IPS-18c (cell line): ENCODE measurements around the gene PSMD13.
"Not testable (repeated sequence)": the region's sequence is repeated elsewhere in the genome, so short reads cannot be mapped to it uniquely, and the experiment has no call there.

Experiments
- H3K4me3 ChIP-seq: 2 replicates; pipeline ENCODE4 v1.7.0; 2013; ENCODE audit warnings: low read depth, mild to moderate bottlenecking, low read length, moderate library complexity; ENCODE audit not compliant: insufficient read depth
- H3K9me3 ChIP-seq: one replicate; pipeline ENCODE4 v1.6.1; 2013; ENCODE audit warnings: mild to moderate bottlenecking, low read length, moderate library complexity; ENCODE audit not compliant: control insufficient read depth, insufficient read depth

Gene PSMD13

DNA sequence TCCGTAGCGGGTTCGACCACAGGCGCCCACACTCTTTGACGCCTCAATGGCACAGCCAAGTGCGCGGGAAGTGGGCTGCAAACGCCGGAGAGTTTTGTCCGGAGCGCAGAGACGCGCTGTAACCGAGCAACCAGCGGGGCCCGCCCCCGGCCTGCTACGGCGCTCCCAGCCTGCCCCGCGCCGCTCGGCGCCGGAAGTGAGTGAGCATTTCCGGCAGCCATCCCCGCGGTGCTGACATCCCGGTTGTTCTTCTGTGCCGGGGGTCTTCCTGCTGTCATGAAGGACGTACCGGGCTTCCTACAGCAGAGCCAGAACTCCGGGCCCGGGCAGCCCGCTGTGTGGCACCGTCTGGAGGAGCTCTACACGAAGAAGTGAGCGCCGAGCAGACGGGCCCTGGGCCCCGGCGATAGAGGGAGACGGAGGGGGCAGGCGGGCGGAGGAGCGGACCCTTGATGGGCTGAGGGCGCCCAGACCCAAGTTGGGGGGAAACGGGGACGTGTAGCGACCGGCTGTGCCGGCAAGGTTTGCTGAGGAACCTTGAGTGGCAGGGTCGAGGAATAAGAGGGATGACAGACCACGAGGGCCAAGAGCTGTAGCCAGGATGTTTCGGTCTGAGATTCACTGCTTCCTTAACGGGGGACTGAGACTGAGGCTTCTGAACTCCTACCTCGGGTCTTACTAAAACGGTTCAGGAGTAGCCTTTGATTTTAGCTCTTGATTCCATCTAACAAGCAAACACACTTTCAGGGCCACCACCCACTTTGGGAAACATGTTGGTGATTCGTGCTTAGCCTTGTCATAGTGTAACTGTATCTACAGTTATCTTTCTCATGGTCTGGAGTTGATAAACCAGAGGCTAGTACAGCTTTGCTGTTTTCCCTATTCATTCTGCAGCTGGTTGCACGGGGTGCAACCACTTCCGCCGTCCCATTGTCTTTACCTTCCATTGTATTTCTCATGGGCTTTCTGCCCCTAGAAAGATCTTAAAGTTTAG is at the start of gene PSMD13:
PSMD13 (plus strand) TSS at position 203 of the 994 bp plus-strand sequence; CDS start at position 277, 74 bp downstream.
- Histone ChIP-seq H3K4me3 (peak within 1 kb of the TSS; percentile 99), H3K9me3 (peaks cover 2% of the 10 kb centered on the region)

DNA sequence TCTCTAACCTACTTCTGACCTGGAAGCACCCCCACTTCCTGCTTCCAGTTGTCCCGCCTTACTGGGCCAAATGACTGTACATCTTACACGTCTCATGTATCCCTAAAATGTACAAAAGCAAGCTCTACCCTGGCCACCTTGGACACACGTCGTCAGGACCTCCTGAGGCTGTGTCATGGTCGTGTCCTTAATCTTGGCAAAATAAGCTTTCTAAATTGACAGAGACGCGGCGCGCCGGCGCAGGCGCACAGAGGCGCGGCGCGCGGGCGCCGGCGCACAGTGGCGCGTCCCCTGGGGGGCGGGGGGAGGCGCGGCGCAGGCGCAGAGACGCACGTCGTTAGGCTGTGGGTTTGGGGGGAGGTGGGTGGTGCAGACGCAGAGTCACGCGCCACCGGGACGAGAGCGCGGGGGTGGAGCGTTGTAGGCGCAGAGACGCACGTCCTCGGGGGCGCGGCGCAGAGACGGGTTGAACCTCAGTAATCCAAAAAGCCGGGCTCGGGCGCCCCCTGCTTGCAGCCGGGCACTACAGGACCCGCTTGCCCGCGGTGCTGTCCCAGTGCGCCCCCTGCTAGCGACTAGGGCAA is 47.5 kb upstream of the PSMD13 start:
- not testable (repeated sequence) for H3K9me3 ChIP-seq, H3K4me3 ChIP-seq

DNA sequence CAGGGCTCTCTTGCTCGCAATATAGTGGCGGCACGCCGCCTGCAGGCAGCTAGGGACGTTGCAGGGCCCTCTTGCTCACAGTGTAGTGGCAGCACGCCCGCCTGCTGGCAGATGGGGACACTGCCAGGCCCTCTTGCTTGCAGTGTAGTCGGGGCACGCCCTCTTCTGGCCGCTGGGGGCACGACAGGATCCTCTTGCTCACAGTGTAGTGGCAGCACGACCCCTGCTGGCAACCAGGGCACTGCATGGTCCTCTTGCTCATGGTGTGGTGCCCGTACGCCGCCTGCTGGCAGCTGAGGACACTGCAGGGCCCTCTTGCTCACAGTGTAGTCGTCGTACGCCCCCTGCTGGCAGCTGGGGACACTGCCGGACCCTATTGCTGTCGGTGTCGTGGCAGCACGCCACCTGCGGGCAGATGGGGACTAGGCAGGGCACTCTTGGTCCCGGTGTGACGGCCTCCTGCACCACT is 46.9 kb upstream of the PSMD13 start:
- H3K4me3 ChIP-seq, H3K9me3 ChIP-seq: not testable (repeated sequence)

DNA sequence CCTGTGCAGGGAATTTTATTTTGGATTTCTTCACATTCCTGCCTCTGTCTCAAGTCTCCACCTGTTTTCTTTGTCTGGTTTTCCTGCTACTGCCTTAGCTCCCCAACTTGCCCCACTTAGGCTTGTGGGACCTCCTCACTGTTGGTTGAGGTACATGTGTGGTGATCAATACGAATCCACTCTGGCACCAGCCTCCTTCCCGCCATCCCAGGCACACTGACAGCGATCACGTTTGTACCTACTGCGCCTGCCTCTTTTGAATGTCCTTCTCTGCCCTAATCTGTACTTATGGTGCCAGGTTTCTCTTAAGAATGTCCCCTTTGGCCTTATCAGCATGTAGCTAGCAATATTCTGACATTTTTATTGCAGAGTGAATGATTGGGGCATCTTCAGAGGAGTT is 46.2 kb upstream of the PSMD13 start:
- H3K4me3 ChIP-seq, result not testable (repeated sequence)

DNA sequence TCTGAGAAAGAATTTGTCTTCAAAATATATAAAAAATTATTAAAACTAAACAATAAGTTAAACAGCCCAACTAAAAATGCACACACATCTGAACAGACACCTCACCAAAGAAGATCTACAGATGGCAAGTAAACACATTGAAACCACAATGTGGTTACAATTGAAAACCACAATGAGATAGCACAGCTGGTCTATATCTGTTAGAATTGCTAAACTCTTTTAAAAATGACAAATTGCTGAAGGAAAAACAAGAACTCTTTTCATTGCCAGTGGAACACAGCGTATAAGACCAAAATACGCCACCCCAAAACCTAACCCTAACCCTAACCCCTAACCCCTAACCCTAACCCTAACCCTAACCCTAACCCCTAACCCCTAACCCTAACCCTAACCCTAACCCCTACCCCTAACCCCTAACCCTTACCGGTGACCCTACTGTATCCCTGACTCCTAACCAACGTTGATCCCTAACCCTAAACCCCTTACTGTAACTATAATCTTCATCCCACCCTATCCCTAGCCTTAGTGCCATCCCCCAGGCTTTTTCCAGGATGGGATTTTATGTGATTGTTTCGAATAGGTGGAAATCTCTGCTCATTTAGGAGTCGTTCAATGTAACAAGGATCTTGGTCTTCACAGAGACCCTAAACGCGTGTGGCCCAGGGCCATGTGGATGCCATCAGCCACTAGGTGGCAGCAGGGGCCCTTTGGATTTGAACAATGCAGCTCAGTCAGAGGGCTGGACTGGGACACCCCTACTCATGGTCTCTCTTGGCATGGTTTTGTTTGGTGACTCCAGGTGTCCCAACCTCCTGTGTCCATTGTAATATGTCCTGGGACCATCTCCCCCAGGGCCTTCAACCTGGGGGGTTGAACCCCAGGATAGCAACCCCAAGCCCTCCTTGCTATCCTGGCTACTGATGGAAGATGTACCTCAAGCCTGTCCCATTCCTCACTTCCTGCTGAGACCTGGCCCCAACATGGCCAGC is 45.0 kb upstream of the PSMD13 start:
- H3K4me3 ChIP-seq, H3K9me3 ChIP-seq: not testable (repeated sequence)

More for the DNA sequence above, 46.2 kb upstream of the PSMD13 start:
- H3K9me3 ChIP-seq, result not testable (repeated sequence)

DNA sequence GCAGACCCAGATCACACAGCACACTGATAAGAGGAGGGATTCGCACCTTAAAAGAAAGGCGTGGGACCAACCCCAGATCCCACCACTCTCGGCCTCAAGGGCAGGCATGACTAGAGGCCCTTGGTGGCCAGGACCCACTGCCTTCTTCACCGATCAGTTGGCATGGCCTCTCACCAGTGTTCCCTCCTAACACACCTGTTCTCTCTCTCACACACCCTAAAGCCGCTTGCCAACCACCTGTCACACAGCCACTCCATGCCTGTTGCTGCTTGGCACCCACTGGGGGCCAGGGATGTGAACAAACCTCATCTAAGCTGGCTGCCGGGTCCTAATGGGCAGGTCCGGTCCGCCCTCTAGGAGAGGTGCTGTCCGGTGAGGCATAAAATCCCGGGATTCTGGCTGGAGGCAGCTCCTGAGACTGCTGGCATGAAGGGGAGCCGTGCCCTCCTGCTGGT is 44.1 kb upstream of the PSMD13 start, which contains the start of gene SCGB1C1:
SCGB1C1 (plus strand) TSS at position 405 of the 455 bp plus-strand sequence; CDS start at position 427, 22 bp downstream.
- not testable (repeated sequence) for H3K4me3 ChIP-seq, H3K9me3 ChIP-seq

DNA sequence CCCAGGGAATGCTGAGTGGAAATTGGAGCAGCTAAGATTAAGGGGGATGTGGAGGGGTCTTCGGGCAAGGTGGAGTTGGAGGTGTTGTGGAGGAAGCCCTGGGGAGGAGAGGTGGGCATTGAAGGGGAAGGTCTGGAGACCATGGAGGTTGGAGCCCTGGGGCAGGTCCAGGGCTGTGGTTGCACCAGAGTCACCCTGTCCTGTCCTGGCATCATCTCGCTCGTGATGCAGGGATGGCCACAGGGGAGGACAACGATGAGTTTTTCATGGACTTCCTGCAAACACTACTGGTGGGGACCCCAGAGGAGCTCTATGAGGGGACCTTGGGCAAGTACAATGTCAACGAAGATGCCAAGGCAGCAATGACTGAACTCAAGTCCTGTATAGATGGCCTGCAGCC is 43.3 kb upstream of the PSMD13 start:
- not testable (repeated sequence) for H3K9me3 ChIP-seq, H3K4me3 ChIP-seq

DNA sequence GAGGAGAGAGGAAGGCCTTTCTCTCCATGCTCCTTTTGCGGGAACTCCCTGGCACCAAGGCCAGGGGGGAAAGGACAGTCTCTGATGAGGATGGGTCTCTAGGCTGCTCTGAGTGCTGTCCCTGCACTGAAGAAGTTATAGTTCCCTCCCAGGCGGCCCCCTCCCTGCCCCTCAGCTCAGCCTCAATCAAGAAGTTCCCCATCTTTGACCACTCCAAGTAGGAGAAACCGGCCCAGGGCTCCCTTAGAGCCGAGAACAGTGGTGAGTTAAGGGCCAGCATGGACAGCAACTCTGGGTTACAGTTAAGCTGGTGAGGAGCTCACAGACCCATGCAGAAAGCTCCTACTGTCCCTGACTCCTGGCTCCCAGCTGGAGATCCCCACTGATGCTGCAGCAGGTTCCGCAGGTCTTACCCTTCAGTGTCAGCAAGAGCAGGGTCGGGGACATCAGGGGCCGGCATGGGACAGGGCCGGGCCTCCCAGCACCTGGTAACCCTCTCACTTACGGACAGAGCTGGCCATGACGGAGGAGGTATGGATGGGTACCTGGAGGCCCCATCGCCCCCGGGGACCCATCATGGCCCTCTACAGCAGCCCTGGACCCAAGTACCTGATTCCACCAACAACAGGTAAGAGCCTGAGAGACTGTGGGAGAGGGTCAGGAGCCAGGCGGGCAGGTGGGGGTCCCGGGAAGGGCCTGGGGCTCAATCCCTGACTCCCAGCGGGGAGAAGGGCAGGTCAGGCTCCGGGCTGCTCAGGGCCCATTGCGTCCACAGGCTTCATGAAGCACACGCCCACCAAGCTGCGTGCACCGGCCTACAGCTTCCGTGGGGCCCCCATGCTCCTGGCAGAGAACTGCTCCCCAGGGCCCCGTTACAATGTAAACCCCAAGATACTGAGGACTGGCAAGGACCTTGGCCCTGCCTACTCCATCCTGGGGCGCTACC is 39.7 kb upstream of the PSMD13 start:
- Histone ChIP-seq H3K4me3 (no peak overlapping the region), H3K9me3 (no peaks in the 10 kb centered on the region)

DNA sequence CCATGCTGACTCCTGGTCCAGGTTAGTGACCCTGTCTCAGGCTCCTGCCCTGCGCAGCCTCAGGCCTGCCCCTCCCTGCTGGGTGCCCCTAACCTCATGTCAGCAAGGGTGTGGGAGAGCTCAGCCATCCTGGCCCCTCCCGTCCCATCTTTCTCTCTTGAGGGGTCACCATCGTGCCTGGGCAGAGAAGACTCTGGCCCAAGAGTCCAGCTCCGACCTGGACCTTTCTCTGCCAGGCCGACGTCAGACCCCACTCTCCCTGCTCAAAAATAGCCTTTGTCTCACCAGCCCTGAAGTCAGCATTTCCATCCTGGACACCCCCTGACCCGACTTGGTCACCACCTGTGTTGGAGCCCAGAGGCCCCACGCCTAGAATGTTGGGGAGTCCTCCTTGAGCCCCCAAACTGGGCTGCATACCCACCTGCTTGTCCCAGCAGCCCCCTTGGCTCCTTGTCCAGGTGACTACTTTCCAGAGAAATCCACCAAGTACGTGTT is 39.0 kb upstream of the PSMD13 start:
- Histone ChIP-seq H3K4me3 (no peak overlapping the region), H3K9me3 (no peaks in the 10 kb centered on the region)

DNA sequence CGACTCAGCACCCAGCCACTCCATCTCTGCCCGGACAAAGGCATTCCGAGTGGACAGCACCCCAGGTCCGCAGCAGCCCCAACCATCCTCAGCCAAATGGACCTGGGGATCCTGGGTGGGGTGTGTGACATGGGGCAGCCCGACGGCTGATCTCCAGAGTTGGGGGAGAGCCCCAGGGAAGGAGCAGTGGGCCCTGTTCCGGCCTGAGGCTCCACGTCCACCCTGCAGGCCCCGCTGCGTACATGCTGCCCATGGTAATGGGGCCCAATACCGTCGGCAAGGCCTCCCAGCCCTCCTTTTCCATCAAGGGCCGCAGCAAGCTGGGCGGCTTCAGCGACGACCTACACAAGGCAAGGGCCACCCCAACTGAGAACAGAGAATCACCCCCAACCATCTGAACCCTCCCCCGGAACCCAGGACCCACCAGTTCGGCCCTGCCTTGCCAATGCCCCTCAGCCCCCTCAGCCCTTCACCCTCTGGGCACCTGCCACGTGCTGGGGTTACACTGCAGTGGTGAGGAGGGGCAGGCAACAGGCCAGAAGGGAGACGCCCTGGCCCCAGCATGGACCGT is 38.5 kb upstream of the PSMD13 start:
- no peaks in the 10 kb centered on the region for H3K9me3 ChIP-seq

DNA sequence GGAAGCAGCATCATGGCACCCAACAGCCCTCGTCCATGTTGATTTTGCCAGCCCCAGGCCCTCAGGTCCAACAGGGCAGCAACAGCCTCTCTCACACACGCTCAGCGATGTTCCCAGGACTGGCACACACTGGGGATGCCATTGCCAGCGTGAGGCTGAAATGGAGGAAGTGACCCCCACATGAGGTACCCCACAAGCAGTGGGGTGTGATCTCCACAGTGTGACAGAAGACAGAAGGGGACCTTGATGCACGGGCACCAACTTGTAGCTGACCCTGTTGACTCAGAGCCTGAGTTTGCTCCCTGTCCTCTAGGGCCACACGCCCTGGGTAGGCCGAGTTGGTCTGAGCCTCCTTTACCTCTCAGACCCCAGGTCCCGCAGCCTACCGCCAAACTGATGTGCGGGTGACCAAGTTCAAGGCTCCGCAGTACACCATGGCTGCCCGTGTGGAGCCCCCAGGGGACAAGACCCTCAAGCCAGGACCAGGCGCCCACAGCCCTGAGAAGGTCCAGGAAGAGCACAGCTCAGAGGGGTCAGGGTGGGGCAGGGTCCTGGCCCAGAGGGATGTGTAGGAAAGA is 37.7 kb upstream of the PSMD13 start:
- H3K4me3 ChIP-seq, result no peak overlapping the region

More for the DNA sequence above, 38.5 kb upstream of the PSMD13 start:
- H3K4me3 ChIP-seq, result no peak overlapping the region

DNA sequence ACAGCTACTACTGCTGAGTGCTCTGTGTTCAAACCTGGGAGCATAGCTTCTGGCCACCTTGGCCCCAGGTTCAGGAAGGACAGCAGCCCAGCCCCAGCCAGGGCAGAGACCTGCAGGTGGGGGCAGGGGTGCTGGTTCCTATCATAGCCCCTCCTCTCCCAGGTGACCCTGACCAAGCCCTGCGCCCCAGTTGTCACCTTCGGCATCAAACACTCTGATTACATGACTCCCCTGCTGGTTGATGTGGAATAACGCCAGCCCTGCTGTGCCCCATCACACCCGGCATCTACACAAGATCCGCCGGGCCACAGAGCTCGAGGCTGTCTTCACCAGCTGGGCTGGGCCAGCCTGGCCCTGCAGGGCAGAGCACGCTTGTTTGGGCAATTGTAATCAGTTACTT is 37.0 kb upstream of the PSMD13 start:
- H3K4me3 ChIP-seq, result no peak overlapping the region
- H3K9me3 ChIP-seq, result no peaks in the 10 kb centered on the region

More for the DNA sequence above, 37.7 kb upstream of the PSMD13 start:
- H3K9me3 ChIP-seq, result no peaks in the 10 kb centered on the region

DNA sequence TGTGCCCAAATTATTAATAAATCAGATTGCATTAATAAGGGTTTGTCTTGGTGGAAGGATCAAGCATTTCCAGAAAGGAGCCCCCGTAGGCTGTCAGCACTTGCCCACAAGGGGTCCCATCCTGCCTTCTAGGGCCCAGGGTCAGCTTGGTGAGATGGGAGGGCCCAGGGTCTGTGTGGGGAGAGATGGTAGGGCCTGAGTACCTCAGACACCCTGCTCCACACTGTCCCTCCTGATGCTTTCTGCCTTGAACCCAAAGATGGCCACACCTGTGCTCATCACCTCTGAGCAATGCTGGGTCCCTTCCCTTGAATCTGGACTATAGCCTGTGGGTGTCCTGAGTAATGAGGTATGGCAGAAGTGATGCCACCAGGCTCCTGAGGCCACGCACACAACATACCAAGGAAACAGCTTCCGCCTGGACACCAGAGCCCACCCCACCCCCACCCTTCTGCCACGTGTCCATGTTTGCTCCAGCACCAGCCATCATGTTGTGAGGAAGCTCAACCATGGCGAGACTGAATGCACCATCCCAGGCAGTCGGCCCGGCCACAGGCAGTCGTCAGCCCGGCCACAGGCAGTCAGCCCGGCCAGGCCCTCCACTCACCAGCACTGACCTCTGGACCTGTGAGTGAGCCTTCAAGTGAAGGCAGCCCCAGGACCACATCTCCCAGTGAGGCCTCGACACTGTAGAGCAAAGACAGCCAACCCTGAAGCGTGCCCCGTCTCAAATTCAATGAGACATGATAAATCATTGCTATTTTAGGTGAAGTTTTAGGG is 36.4 kb upstream of the PSMD13 start:
- H3K9me3 ChIP-seq, result no peaks in the 10 kb centered on the region
- H3K4me3 ChIP-seq, result no peak overlapping the region

DNA sequence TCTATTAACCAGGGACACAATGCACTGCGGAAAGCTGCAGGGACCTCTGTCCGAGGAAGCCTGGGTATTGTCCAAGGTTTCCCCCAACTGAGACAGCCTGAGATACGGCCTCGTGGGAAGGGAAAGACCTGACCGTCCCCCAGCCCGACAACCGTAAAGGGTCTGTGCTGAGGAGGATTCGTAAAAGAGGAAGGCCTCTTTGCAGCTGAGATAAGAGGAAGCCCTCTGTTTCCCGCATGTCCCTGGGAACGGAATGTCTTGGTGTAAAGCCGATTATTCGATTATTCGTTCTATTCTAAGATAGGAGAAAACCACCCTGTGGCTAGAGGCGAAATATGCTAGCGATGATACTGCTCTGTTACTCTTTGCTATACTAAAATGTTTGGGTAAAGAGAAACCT is 34.8 kb upstream of the PSMD13 start:
- no peaks in the 10 kb centered on the region for H3K9me3 ChIP-seq
- no peak overlapping the region for H3K4me3 ChIP-seq

DNA sequence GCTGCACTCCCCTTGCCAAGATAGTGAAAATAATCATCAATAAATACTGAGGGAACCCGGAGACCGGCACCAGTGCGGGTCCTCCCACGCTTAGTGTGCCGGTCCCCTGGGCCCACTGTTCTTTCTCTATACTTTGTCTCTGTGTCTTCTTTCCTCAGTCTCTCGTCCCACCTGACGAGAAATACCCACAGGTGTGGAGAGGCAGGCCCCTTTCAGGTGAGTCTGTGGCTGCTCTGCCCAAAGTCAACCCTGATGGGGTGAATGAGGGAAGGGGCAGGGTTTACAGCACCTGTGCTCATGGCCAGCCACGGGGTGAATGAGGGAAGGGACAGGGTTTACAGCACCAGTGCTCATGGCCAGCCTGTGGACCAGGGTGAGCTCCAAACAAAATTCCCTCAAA is 34.3 kb upstream of the PSMD13 start:
- Histone ChIP-seq H3K9me3 (no peaks in the 10 kb centered on the region), H3K4me3 (no peak overlapping the region)
